RWPE2 (cell line): ENCODE measurements around the gene PRKAG2.

Experiments
- ATAC-seq: fragments of 200-7000 bp; cut with Tn5 transposase; 3 replicates; pipeline ENCODE4 v1.9.1; 2021; ENCODE audit warnings: low read depth
- DNase-seq: peaks from one replicate; pipeline ENCODE4 v3.0.0-alpha.2; 2020; ENCODE audit warnings: low spot score
- H3K27ac ChIP-seq: fragments of 450-650 bp; 2 replicates; pipeline ENCODE4 v1.5.1; 2017; ENCODE audit warnings: mild to moderate bottlenecking; ENCODE audit not compliant: poor library complexity, severe bottlenecking
- H3K27me3 ChIP-seq: fragments of 250-450 bp; sonication (Bioruptor Pico); 2 replicates; pipeline ENCODE4 v1.5.1; 2021; ENCODE audit warnings: mild to moderate bottlenecking, moderate library complexity; ENCODE audit not compliant: insufficient read depth, poor library complexity, severe bottlenecking
- H3K36me3 ChIP-seq: fragments of 250-450 bp; sonication (Bioruptor Pico); 2 replicates; pipeline ENCODE4 v1.5.1; 2020; ENCODE audit warnings: low read depth, mild to moderate bottlenecking, moderate library complexity
- H3K4me1 ChIP-seq: fragments of 250-450 bp; sonication (Bioruptor Pico); 2 replicates; pipeline ENCODE4 v1.5.1; 2021; ENCODE audit warnings: mild to moderate bottlenecking, moderate library complexity; ENCODE audit not compliant: insufficient read depth, poor library complexity, severe bottlenecking
- H3K4me3 ChIP-seq: fragments of 250-450 bp; sonication (Bioruptor Pico); 2 replicates; pipeline ENCODE4 v1.5.1; 2021; ENCODE audit warnings: mild to moderate bottlenecking, moderate library complexity; ENCODE audit not compliant: severe bottlenecking
- H3K9me3 ChIP-seq: fragments of 250-450 bp; sonication (Bioruptor Pico); 2 replicates; pipeline ENCODE4 v1.5.1; 2021; ENCODE audit warnings: mild to moderate bottlenecking, moderate library complexity; ENCODE audit not compliant: severe bottlenecking
- CTCF ChIP-seq: fragments of 450-650 bp; IDR thresholded peaks from one replicate; pipeline ENCODE4 v1.5.1; 2017; ENCODE audit warnings: mild to moderate bottlenecking, moderate library complexity; ENCODE audit not compliant: poor library complexity, severe bottlenecking

Gene PRKAG2

GRCh38 chr7:151657173-151657572 is 219.7 kb downstream of the PRKAG2 start:
- no peak for ATAC-seq
- no peaks in the 10 kb centered on the region for H3K4me1 ChIP-seq
- H3K4me3 ChIP-seq: no peak overlapping the region
- TF ChIP-seq CTCF: no peak
- no peak for DNase-seq
- H3K36me3 ChIP-seq: no peaks in the 10 kb centered on the region
- H3K9me3 ChIP-seq: no peaks in the 10 kb centered on the region
- no peak overlapping the region for H3K27ac ChIP-seq
- no peaks in the 10 kb centered on the region for H3K27me3 ChIP-seq

- TF ChIP-seq CTCF: no peak
- no peak for ATAC-seq
- Histone ChIP-seq H3K36me3 (no peaks in the 10 kb centered on the region), H3K27ac (no peak overlapping the region), H3K27me3 (no peaks in the 10 kb centered on the region), H3K9me3 (no peaks in the 10 kb centered on the region), H3K4me3 (no peak overlapping the region), H3K4me1 (peaks cover 9% of the 10 kb centered on the region)
- no peak for DNase-seq
Observed at GRCh38 chr7:151655555-151655954, 221.4 kb downstream of the PRKAG2 start.

DNA sequence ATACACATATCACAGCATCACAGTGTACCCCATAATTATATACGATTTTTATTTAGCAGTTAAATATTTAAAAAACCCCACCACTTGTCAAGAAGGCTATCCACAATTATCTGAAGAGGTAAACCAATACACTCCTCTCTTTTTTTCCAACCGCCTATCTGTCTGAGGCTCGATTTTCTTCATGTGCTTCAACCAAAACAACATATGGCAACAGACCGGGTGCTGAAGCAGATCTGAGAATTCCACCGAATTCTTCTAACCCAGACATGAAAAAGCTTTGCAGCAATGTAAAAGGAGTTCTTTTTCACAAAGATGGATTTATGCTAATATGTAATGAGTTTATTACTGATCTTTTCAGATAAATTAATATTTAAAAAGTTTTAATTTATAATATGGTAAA is 224.8 kb downstream of the PRKAG2 start:
- ATAC-seq (no peak), DNase-seq (no peak)
- H3K9me3 ChIP-seq: no peaks in the 10 kb centered on the region
- no peak overlapping the region for H3K4me3 ChIP-seq
- no peak for TF ChIP-seq CTCF
- H3K36me3 ChIP-seq: no peaks in the 10 kb centered on the region
- H3K27ac ChIP-seq: no peak overlapping the region
- H3K27me3 ChIP-seq: no peaks in the 10 kb centered on the region
- peaks cover 11% of the 10 kb centered on the region for H3K4me1 ChIP-seq

DNA sequence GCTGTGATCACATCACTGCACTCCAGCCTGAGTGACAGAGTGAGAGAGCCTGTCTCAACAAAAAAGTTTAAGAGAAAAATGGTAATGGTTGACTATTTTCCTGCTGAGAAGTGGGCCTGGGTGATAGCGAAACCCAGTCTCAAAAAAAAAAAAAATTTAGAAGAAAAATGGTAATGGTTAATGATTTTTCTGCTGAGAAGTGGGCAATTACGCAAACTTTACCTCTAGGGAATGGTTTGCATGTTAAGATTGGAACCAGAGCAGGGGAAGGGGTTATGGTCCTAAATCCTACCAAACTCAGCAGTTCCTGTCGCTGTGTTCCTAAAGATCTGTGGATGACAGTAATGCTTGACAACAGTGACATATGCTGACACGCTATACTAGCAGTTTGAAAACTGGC is 226.8 kb downstream of the PRKAG2 start:
- no peaks in the 10 kb centered on the region for H3K27me3 ChIP-seq
- ATAC-seq (no peak), DNase-seq (no peak)
- no peak overlapping the region for H3K4me3 ChIP-seq
- H3K27ac ChIP-seq: peak overlapping the region; percentile 55
- H3K9me3 ChIP-seq: peaks cover 3% of the 10 kb centered on the region
- TF ChIP-seq CTCF: no peak
- H3K36me3 ChIP-seq: no peaks in the 10 kb centered on the region
- peaks cover 11% of the 10 kb centered on the region for H3K4me1 ChIP-seq

GRCh38 chr7:151648429-151648828 is 228.5 kb downstream of the PRKAG2 start:
- no peak overlapping the region for H3K4me3 ChIP-seq
- no peak for ATAC-seq
- no peaks in the 10 kb centered on the region for H3K27me3 ChIP-seq
- H3K36me3 ChIP-seq: no peaks in the 10 kb centered on the region
- no peak for DNase-seq
- no peak overlapping the region for H3K27ac ChIP-seq
- peaks cover 14% of the 10 kb centered on the region for H3K4me1 ChIP-seq
- peaks cover 7% of the 10 kb centered on the region for H3K9me3 ChIP-seq
- TF ChIP-seq CTCF: no peak
